ENCODE measurements around the gene C21orf58.

C21orf58 gene

DNA sequence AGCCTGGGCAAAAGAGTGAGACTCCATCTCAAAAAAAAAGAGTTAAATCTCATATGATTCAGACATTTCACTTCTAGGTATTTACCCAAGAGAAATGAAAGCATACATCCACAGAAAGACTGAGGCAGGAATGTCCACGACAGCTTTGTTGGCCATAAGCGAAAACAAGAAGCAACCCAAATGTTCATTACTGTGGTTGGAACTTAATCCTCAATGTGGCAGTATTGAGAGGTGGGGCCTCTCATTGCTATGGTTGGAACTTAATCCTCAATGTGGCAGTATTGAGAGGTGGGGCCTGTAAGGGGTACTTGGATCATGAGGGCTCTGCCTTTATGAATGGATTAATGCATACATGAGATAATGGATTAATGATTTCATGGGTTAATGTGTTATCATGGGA is 15.2 kb downstream of the C21orf58 start:
- in situ Hi-C loops (cut with HindIII; ENCODE audit: low pct_ligation_motif_present, low pct_unique_long_range_greater_than_20kb, low sequenced_read_pairs): no loop called here
- no peak for DNase-seq

GRCh38 chr21:46307625-46308024 is 16.0 kb downstream of the C21orf58 start:
- in situ Hi-C loops (cut with HindIII; ENCODE audit: low pct_ligation_motif_present, low pct_unique_long_range_greater_than_20kb, low sequenced_read_pairs): no loop called here

GRCh38 chr21:46304955-46305354 is 18.7 kb downstream of the C21orf58 start:
- DNase-seq: no peak
- in situ Hi-C loops (cut with HindIII; ENCODE audit: low pct_ligation_motif_present, low pct_unique_long_range_greater_than_20kb, low sequenced_read_pairs): no loop called here

More at GRCh38 chr21:46307625-46308024, 16.0 kb downstream of the C21orf58 start:
- peak; percentile 6 for DNase-seq

GRCh38 chr21:46304437-46304836 is 19.2 kb downstream of the C21orf58 start:
- in situ Hi-C loops (cut with HindIII; ENCODE audit: low pct_ligation_motif_present, low pct_unique_long_range_greater_than_20kb, low sequenced_read_pairs): no loop called here
- no peak for DNase-seq

GRCh38 chr21:46301759-46302158 is 21.9 kb downstream of the C21orf58 start:
- no peak for DNase-seq
- in situ Hi-C loops (cut with HindIII; ENCODE audit: low pct_ligation_motif_present, low pct_unique_long_range_greater_than_20kb, low sequenced_read_pairs): no loop called here

DNA sequence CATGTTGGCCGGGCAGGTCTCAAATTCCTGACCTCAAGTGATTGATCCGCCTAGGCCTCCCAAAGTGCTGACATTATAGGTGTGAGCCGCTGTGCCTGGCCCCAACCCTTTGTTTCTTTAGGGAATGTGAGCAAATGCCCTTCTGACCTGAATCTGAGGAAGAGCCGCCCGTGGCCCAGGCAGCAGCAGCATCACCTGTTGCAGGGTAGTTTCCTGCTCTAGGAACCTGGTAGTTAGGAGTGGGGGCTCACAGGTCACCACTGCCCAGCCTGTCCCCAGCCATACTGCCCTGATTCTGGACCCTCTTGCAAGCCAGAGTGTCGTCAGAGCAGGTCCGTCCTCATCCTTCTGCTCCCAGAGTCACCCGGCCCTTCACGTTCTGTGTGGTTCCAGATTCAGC is 24.5 kb downstream of the C21orf58 start:
- in situ Hi-C loops (cut with HindIII; ENCODE audit: low pct_ligation_motif_present, low pct_unique_long_range_greater_than_20kb, low sequenced_read_pairs): no loop called here
- no peak for DNase-seq

- in situ Hi-C loops (cut with HindIII; ENCODE audit: low pct_ligation_motif_present, low pct_unique_long_range_greater_than_20kb, low sequenced_read_pairs): no loop called here
- no peak for DNase-seq
These were observed 26.1 kb downstream of the C21orf58 start for GRCh38 chr21:46297338-46298271.

DNA sequence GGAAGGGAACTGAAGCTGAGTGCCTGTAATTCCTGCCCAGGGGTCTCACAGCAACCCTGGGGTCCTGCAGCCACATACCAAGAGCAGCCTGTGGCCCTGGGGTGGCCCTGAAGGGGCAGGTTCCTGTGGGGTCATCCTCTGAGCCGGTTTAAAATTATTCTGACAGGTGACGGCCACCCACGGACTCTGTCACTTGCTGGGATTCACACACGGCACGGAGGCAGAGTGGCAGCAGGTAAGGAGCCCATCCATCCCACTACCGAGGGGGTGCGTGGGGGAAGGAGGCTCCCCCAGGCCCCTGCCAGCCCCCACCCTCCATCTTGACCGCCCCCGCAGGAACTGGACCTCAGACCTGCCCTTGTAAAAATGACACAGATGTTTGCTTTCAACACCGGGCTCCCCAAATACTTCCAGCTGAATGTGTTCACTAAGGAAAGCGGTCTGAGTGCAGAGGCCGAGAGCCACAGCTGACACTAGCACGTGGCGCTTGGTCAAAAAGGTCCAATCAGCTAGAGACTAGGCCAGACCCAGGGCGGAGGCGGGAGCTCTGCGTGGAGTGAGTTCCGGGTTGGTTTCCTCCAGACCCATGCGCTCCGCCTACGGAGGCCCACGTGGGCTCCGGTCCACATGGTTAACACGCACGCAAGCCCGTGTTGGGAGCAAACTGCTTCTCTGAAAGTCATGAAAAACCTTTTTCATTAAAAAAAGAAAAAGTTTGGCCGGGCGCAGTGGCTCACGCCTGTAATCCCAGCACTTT is 27.5 kb downstream of the C21orf58 start:
- no peak for DNase-seq
- in situ Hi-C loops (cut with HindIII; ENCODE audit: low pct_ligation_motif_present, low pct_unique_long_range_greater_than_20kb, low sequenced_read_pairs): no loop called here

- peak; percentile 6 for DNase-seq
- in situ Hi-C loops (cut with HindIII; ENCODE audit: low pct_ligation_motif_present, low pct_unique_long_range_greater_than_20kb, low sequenced_read_pairs): no loop called here
These were observed 28.4 kb downstream of the C21orf58 start for GRCh38 chr21:46295177-46295770.

DNA sequence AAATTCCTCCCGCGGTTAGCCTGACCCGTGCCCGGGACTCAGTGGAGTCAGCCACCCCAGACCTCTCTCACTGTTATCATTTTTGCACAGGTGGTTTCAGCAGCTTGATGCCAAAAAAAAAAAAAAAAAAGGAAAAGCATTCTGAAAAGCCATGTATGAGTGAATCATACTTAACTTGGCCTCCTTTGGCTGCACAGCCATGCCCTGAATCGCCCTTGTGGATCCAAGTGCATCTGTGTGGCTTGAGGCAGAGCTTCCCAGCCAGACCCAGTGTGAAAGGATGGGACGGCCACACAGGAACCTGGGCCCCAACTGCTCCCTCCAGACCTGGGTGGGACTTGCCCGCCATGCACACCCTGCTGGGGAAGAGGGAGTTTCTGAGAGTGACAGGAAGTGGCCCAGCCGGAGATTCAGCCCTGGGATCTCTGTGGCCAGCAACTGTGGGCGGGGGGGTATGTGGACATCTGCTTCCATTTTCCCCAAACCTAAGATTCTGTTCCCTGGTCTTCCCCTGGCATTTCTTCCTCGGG is 29.0 kb downstream of the C21orf58 start:
- peak; percentile 91 for DNase-seq
- in situ Hi-C loops (cut with HindIII; ENCODE audit: low pct_ligation_motif_present, low pct_unique_long_range_greater_than_20kb, low sequenced_read_pairs): no loop called here

DNA sequence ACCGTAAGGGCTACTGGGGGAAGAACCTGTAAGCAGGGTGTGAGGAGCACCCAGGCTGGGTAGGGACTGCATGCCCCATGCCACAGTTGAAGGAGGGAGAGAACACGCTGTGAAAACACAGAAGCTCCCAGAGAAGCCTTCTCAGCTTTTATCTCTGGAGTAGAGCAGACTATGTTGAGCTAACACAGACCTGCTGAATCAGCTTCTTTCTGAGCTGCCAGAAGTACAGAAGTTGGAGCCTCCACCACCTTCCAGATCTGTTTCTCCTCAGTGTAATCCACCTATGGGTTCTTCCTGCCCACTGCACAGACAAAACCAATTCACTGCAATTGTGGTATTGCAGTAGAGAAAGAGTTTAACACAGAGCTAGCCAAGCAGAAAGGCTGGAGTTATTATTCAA is 32.1 kb downstream of the C21orf58 start:
- no peak for DNase-seq
- in situ Hi-C loops (cut with HindIII; ENCODE audit: low pct_ligation_motif_present, low pct_unique_long_range_greater_than_20kb, low sequenced_read_pairs): no loop called here

- DNase-seq: no peak
- in situ Hi-C loops (cut with HindIII; ENCODE audit: low pct_ligation_motif_present, low pct_unique_long_range_greater_than_20kb, low sequenced_read_pairs): no loop called here
These were observed 34.0 kb downstream of the C21orf58 start for GRCh38 chr21:46289655-46290179.

GRCh38 chr21:46287541-46287940 is 36.1 kb downstream of the C21orf58 start:
- DNase-seq: no peak
- in situ Hi-C loops (cut with HindIII; ENCODE audit: low pct_ligation_motif_present, low pct_unique_long_range_greater_than_20kb, low sequenced_read_pairs): no loop called here

GRCh38 chr21:46286648-46287002 is 37.0 kb downstream of the C21orf58 start:
- in situ Hi-C loops (cut with HindIII; ENCODE audit: low pct_ligation_motif_present, low pct_unique_long_range_greater_than_20kb, low sequenced_read_pairs): no loop called here
- peak; percentile 72 for DNase-seq

DNA sequence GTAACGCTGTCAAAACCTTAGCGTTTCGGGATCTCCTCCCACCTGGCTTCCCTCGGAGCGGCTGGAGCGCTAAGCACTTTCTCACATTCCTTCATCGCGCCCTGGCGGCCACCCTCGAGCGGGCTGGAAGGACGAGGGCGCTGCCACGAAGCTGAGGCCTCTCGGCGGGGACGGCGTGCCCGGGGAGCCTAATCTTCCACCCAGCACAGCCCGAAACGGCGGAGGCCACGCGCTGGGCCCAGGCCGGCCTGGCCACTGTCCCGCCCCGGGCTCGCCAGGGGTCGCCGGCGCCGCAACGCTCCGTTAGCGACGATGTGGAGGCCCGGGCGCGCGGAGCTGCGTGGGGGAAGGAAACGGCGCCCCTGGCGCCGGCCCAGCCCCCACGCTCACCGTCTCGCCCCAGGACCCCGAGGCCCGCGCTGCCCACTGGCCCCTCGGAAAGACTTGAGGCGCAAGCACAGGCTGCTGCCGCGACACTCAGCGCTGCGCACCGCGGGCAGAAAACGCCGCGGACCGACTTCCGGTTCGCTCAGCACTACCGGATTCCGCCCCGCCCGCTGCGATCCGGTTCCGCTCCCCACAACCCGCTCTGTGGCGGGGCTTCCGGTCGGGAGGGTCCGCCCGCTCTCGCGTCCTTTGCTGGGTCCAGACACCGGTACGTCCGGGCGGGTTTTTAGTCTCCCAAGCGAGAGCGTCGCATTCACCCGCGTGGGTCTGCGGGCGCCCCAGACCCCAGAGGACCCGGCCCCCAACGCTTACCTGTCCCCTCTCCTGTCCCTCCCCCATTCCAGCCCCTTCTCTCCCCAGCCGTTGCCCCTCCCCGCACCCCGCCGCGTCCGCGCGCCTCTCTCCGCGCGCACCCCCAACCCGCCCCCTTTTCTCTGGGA is 37.7 kb downstream of the C21orf58 start, which contains the start of gene YBEY:
TSS of gene YBEY (plus strand) at position 582 of the 887 bp plus-strand sequence. CDS start 572 bp downstream, outside the sequence.
- in situ Hi-C loops (cut with HindIII; ENCODE audit: low pct_ligation_motif_present, low pct_unique_long_range_greater_than_20kb, low sequenced_read_pairs): no loop called here
- peak; percentile 90 for DNase-seq

GRCh38 chr21:46285206-46285661 is 38.4 kb downstream of the C21orf58 start, which contains the start of gene MCM3AP:
Gene MCM3AP (minus strand): TSS chr21:46285611. CDS start chr21:46285286, 325 bp downstream.
- DNase-seq: no peak
- in situ Hi-C loops (cut with HindIII; ENCODE audit: low pct_ligation_motif_present, low pct_unique_long_range_greater_than_20kb, low sequenced_read_pairs): no loop called here

GRCh38 chr21:46284733-46285132 is 38.9 kb downstream of the C21orf58 start:
- in situ Hi-C loops (cut with HindIII; ENCODE audit: low pct_ligation_motif_present, low pct_unique_long_range_greater_than_20kb, low sequenced_read_pairs): no loop called here
- DNase-seq: no peak

Measured in ACHN (cell line).